Keratinocyte (primary cell): ENCODE results near the gene CUL1. TPM values are rescaled to one million over a fixed set of nuclear protein-coding genes. Genes with fewer than 3 reads are reported as not detected.

Experiments
- DNase-seq: peaks from one replicate; pipeline ENCODE4 v3.0.0-alpha.2; 2011; ENCODE audit warnings: low read depth, missing footprints, low spot score
- FAIRE-seq: peaks from 2 replicates; lab custom pipeline; 2011; peaks lifted over from hg19 to GRCh38; lab: Jason Lieb, UNC
- H2AFZ ChIP-seq: 2 replicates; pipeline ENCODE4 v1.6.0; 2012; ENCODE audit warnings: low read length, control low read depth, inconsistent platforms; ENCODE audit not compliant: control insufficient read depth
- H3K27ac ChIP-seq: 2 replicates; pipeline ENCODE4 v1.5.1; 2011; ENCODE audit warnings: low read length; ENCODE audit not compliant: control insufficient read depth, insufficient read depth
- H3K27me3 ChIP-seq: 3 replicates; pipeline ENCODE4 v1.6.0; 2011; ENCODE audit warnings: low read length; ENCODE audit not compliant: control insufficient read depth, insufficient read depth; ENCODE audit errors: extremely low read depth
- H3K36me3 ChIP-seq, 2 experiments: 2 replicates in 1 of 2; 3 replicates in 1 of 2; pipeline ENCODE4 v1.5.1; 2011; ENCODE audit warnings: low read length in 2 of 2, mild to moderate bottlenecking in 1 of 2; ENCODE audit not compliant: control insufficient read depth in 2 of 2, insufficient read depth in 2 of 2; ENCODE audit errors: extremely low read depth in 1 of 2
- H3K4me1 ChIP-seq: 3 replicates; pipeline ENCODE4 v1.5.1; 2011; ENCODE audit warnings: low read length; ENCODE audit not compliant: control insufficient read depth, insufficient read depth; ENCODE audit errors: extremely low read depth
- H3K4me2 ChIP-seq: 3 replicates; pipeline ENCODE4 v1.6.0; 2011; ENCODE audit warnings: low read depth, low read length; ENCODE audit not compliant: control insufficient read depth, insufficient read depth; ENCODE audit errors: extremely low read depth
- H3K4me3 ChIP-seq, 3 experiments: fragments of 200-600 bp in 1 of 3; sonication (generic) in 1 of 3; 2 replicates in 2 of 3; 3 replicates in 1 of 3; pipeline ENCODE4 v1.5.1; 2011 to 2016; ENCODE audit warnings: low read length in 3 of 3, mild to moderate bottlenecking in 3 of 3, control low read depth in 2 of 3, inconsistent platforms in 1 of 3, low read depth in 1 of 3, mixed read lengths in 1 of 3, mixed run types in 1 of 3, moderate library complexity in 1 of 3; ENCODE audit not compliant: control insufficient read depth in 2 of 3, insufficient read depth in 2 of 3; ENCODE audit errors: extremely low read depth in 1 of 3
- H3K79me2 ChIP-seq: 2 replicates; pipeline ENCODE4 v1.6.0; 2012; ENCODE audit warnings: low read length; ENCODE audit not compliant: control insufficient read depth, insufficient read depth
- H3K9ac ChIP-seq: 3 replicates; pipeline ENCODE4 v1.6.0; 2011; ENCODE audit warnings: low read length; ENCODE audit not compliant: control insufficient read depth, insufficient read depth; ENCODE audit errors: extremely low read depth
- H3K9me1 ChIP-seq: 3 replicates; pipeline ENCODE4 v1.6.0; 2011; ENCODE audit warnings: low read length; ENCODE audit not compliant: control insufficient read depth, insufficient read depth; ENCODE audit errors: extremely low read depth
- H3K9me3 ChIP-seq: 2 replicates; pipeline ENCODE4 v1.5.1; 2012; ENCODE audit warnings: low read depth, low read length; ENCODE audit not compliant: control insufficient read depth
- H4K20me1 ChIP-seq: 3 replicates; pipeline ENCODE4 v1.6.0; 2011; ENCODE audit warnings: low read length; ENCODE audit not compliant: control insufficient read depth, insufficient read depth; ENCODE audit errors: extremely low read depth
- EZH2 ChIP-seq: IDR thresholded peaks from one replicate; pipeline ENCODE4 v1.6.1; 2012; ENCODE audit warnings: inconsistent platforms, mild to moderate bottlenecking, low read length, moderate library complexity
- dilution Hi-C: fragments of 300-500 bp; cut with MboI; formaldehyde crosslinking; loops from one replicate; pipeline ENCODE4 v1.7.0; 2020; ENCODE audit warnings: low sequenced_read_pairs; ENCODE audit not compliant: extremely low pct_ligation_motif_present
- polyA plus RNA-seq, 5 experiments: library from polyadenylated mRNA; depleted of rRNA in 3 of 5; stranded (reverse) in 3 of 5; stranded (forward) in 1 of 5; unstranded in 1 of 5; fragments of >200 nt; gene quantifications; 1 replicate in 1 of 5; 2 replicates in 3 of 5; 3 replicates in 1 of 5; pipeline versions ENCODE4 v1.2.1 to v1.2.3, GENCODE V29; 2011 to 2012; ENCODE audit warnings: missing spikeins in 2 of 5, low read depth in 1 of 5, low replicate concordance in 1 of 5
- TF ChIP-seq, protein P1 (sequence below), 3 experiments: IDR thresholded peaks in 1 of 3; conservative IDR thresholded peaks in 1 of 3; optimal IDR thresholded peaks in 1 of 3; 2 replicates in 2 of 3; 3 replicates in 1 of 3; pipeline versions ENCODE3 to v1.5.1; 2011; ENCODE audit warnings: low read length in 3 of 3, mild to moderate bottlenecking in 3 of 3, moderate library complexity in 2 of 3, control low read depth in 1 of 3, inconsistent platforms in 1 of 3; ENCODE audit not compliant: insufficient read depth in 2 of 3; ENCODE audit errors: extremely low read depth in 1 of 3

Gene CUL1
- polyA plus RNA-seq, 1 donor (not counting 4 experiments of a cell fraction or from before 2014, with no cell fraction given): 55.4 TPM

DNA sequence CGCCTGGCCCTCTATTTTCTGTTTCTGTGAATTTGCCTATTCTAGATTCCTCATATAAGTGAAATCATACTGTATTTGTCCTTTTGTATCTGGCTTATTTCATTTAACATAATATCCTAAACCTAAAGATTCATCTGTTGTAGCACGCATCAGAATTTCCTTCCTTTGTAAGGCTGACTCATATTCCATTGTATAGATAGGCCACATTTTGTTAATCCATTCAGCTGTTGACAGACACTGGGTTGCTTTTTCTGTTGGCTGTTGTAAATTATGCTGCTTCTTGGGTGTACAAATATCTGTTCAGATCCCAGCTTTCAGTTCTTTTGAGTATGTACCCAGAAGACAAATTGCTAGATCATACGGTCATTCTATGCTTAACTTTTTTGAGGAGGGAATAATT, 28.8 kb upstream of the CUL1 start:
- peak; percentile 52 for FAIRE-seq
- H4K20me1 ChIP-seq: no peaks in the 10 kb centered on the region
- dilution Hi-C loops: no loop called here
- peaks cover 6% of the 10 kb centered on the region for H3K9me3 ChIP-seq
- H3K36me3 ChIP-seq: no peaks in the 10 kb centered on the region
- no peak overlapping the region for H3K4me3 ChIP-seq
- H2AFZ ChIP-seq: no peak overlapping the region
- H3K27me3 ChIP-seq: no peaks in the 10 kb centered on the region
- H3K79me2 ChIP-seq: no peaks in the 10 kb centered on the region
- no peaks in the 10 kb centered on the region for H3K9me1 ChIP-seq
- H3K27ac ChIP-seq: no peak overlapping the region
- no peak for TF ChIP-seq EZH2
- TF ChIP-seq, protein P1, sequence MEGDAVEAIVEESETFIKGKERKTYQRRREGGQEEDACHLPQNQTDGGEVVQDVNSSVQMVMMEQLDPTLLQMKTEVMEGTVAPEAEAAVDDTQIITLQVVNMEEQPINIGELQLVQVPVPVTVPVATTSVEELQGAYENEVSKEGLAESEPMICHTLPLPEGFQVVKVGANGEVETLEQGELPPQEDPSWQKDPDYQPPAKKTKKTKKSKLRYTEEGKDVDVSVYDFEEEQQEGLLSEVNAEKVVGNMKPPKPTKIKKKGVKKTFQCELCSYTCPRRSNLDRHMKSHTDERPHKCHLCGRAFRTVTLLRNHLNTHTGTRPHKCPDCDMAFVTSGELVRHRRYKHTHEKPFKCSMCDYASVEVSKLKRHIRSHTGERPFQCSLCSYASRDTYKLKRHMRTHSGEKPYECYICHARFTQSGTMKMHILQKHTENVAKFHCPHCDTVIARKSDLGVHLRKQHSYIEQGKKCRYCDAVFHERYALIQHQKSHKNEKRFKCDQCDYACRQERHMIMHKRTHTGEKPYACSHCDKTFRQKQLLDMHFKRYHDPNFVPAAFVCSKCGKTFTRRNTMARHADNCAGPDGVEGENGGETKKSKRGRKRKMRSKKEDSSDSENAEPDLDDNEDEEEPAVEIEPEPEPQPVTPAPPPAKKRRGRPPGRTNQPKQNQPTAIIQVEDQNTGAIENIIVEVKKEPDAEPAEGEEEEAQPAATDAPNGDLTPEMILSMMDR (optimal IDR thresholded peaks at IDR 0.05 in 1 of 3, IDR thresholded peaks at IDR 0.05 in 1 of 3, conservative IDR thresholded peaks at IDR 0.05 in 1 of 3; ENCODE audit: extremely low read depth in 1 of 3, insufficient read depth in 2 of 3, low read length in 3 of 3): no peak
- H3K4me2 ChIP-seq: no peak overlapping the region
- no peak for DNase-seq
- no peak overlapping the region for H3K9ac ChIP-seq
- peaks cover 4% of the 10 kb centered on the region for H3K4me1 ChIP-seq

- dilution Hi-C loops: no loop called here
- H3K4me1 ChIP-seq: peaks cover 4% of the 10 kb centered on the region
- H4K20me1 ChIP-seq: no peaks in the 10 kb centered on the region
- DNase-seq: no peak
- no peaks in the 10 kb centered on the region for H3K27me3 ChIP-seq
- H3K36me3 ChIP-seq: no peaks in the 10 kb centered on the region
- no peaks in the 10 kb centered on the region for H3K9me1 ChIP-seq
- no peak overlapping the region for H3K27ac ChIP-seq
- no peak for TF ChIP-seq EZH2
- TF ChIP-seq, protein P1 (optimal IDR thresholded peaks at IDR 0.05 in 1 of 3, IDR thresholded peaks at IDR 0.05 in 1 of 3, conservative IDR thresholded peaks at IDR 0.05 in 1 of 3; ENCODE audit: extremely low read depth in 1 of 3, insufficient read depth in 2 of 3, low read length in 3 of 3): no peak
- no peaks in the 10 kb centered on the region for H3K79me2 ChIP-seq
- no peak overlapping the region for H2AFZ ChIP-seq
- no peak overlapping the region for H3K4me2 ChIP-seq
- peak; percentile 34 for FAIRE-seq
- H3K9ac ChIP-seq: no peak overlapping the region
- peaks cover 6% of the 10 kb centered on the region for H3K9me3 ChIP-seq
- H3K4me3 ChIP-seq: no peak overlapping the region
Observed at GRCh38 chr7:148670374-148670773, 28.3 kb upstream of the CUL1 start.
